SK-N-SH (cell line): Measurements from ENCODE around the gene RAD21L1. TPM values are rescaled to one million over a fixed set of nuclear protein-coding genes. Genes with fewer than 3 reads are reported as not detected.

Experiments
- CTCF ChIA-PET: fragments of 300-600, 350-600 bp; formaldehyde crosslinking; extraction: SDS; loops from one replicate; lab custom pipeline; 2021; lab: Yijun Ruan, JAX
- POLR2A ChIA-PET: fragments of 350-600 bp; sonication (Branson Sonifier 250); formaldehyde crosslinking; extraction: SDS; loops from one replicate; lab custom pipeline; 2020; ENCODE audit warnings: antibody characterized with exemption, inconsistent platforms; lab: Yijun Ruan, JAX
- DNase-seq: peaks from one replicate; pipeline ENCODE4 v3.0.0; 2012
- H2AFZ ChIP-seq: fragments of 200-600 bp; sonication (generic); 2 replicates; pipeline ENCODE4 v1.8.1; 2016; ENCODE audit warnings: antibody characterized with exemption, mild to moderate bottlenecking, low read depth
- H3F3A ChIP-seq: fragments of 200-600 bp; sonication (generic); replicated peaks from 2 replicates; pipeline ENCODE3; 2016; ENCODE audit warnings: antibody characterized with exemption, mild to moderate bottlenecking; ENCODE audit not compliant: insufficient read depth
- H3K27ac ChIP-seq, 2 experiments: fragments of 200-500 bp in 1 of 2; fragments of 200-600 bp in 1 of 2; sonication (Bioruptor generic) in 1 of 2; sonication (generic), shearing (Covaris generic) in 1 of 2; 2 replicates each; pipeline versions ENCODE4 v1.5.1 to v1.6.1; 2014 to 2016; ENCODE audit warnings: low read depth in 2 of 2, inconsistent platforms in 1 of 2, low read length in 1 of 2, mild to moderate bottlenecking in 1 of 2, mixed read lengths in 1 of 2
- H3K27me3 ChIP-seq: fragments of 200-600 bp; sonication (generic), shearing (Covaris generic); 2 replicates; pipeline ENCODE4 v1.6.1; 2016; ENCODE audit warnings: mixed run types; ENCODE audit not compliant: insufficient read depth
- H3K36me3 ChIP-seq, 2 experiments: fragments of 200-500 bp in 1 of 2; fragments of 200-600 bp in 1 of 2; sonication (Bioruptor generic) in 1 of 2; sonication (generic) in 1 of 2; replicated peaks in 1 of 2; 2 replicates each; pipeline versions ENCODE3 to v1.5.1; 2014 to 2016; ENCODE audit warnings: low read length in 1 of 2, mild to moderate bottlenecking in 1 of 2; ENCODE audit not compliant: insufficient read depth in 2 of 2, control insufficient read depth in 1 of 2
- H3K4me1 ChIP-seq, 2 experiments: fragments of 200-500 bp in 1 of 2; fragments of 200-600 bp in 1 of 2; sonication (Bioruptor generic) in 1 of 2; sonication (generic), shearing (Covaris generic) in 1 of 2; 2 replicates each; pipeline versions ENCODE4 v1.5.1 to v1.6.1; 2014 to 2016; ENCODE audit warnings: low read depth in 1 of 2, low read length in 1 of 2, mixed run types in 1 of 2; ENCODE audit not compliant: insufficient read depth in 2 of 2, control insufficient read depth in 1 of 2
- H3K4me2 ChIP-seq: fragments of 200-600 bp; sonication (generic), shearing (Covaris generic); 2 replicates; pipeline ENCODE4 v1.6.1; 2017; ENCODE audit warnings: mixed run types
- H3K4me3 ChIP-seq, 2 experiments: fragments of 200-500 bp in 1 of 2; fragments of 200-600 bp in 1 of 2; sonication (Bioruptor generic) in 1 of 2; sonication (generic), shearing (Covaris generic) in 1 of 2; 2 replicates each; pipeline versions ENCODE4 v1.5.1 to v1.8.1; 2014 to 2016; ENCODE audit warnings: low read depth in 2 of 2, inconsistent platforms in 1 of 2, low read length in 1 of 2, mild to moderate bottlenecking in 1 of 2, mixed read lengths in 1 of 2, moderate library complexity in 1 of 2
- H3K79me2 ChIP-seq: fragments of 200-600 bp; sonication (generic); 2 replicates; pipeline ENCODE4 v1.8.1; 2017; ENCODE audit warnings: mild to moderate bottlenecking; ENCODE audit not compliant: insufficient read depth
- H3K9ac ChIP-seq: fragments of 200-600 bp; sonication (generic); 2 replicates; pipeline ENCODE4 v1.6.1; 2017; ENCODE audit warnings: mixed run types
- H3K9me2 ChIP-seq: fragments of 200-600 bp; sonication (generic); 2 replicates; pipeline ENCODE4 v1.6.1; 2017; ENCODE audit warnings: mixed run types
- H3K9me3 ChIP-seq: fragments of 200-600 bp; sonication (generic); 2 replicates; pipeline ENCODE4 v1.6.1; 2017; ENCODE audit warnings: mixed run types, mild to moderate bottlenecking, moderate library complexity
- H4K20me1 ChIP-seq: fragments of 200-600 bp; sonication (generic); 2 replicates; pipeline ENCODE4 v1.6.1; 2017; ENCODE audit warnings: mild to moderate bottlenecking, mixed run types; ENCODE audit not compliant: insufficient read depth
- CHD2 ChIP-seq: fragments of 150-350 bp; IDR thresholded peaks from 2 replicates; pipeline ENCODE4 v1.6.1; 2018; ENCODE audit warnings: low read length; ENCODE audit not compliant: partially characterized antibody
- ELF1 ChIP-seq: IDR thresholded peaks from 2 replicates; pipeline ENCODE4 v1.4.0; 2012
- EP300 ChIP-seq, 2 experiments: IDR thresholded peaks; 2 replicates each; pipeline versions ENCODE4 v1.4.0 to v1.6.1; 2012; ENCODE audit warnings: borderline replicate concordance in 1 of 2, low read depth in 1 of 2, low read length in 1 of 2
- EZH2phosphoT487 ChIP-seq: fragments of 200-600 bp; sonication (generic); IDR thresholded peaks from 2 replicates; pipeline ENCODE4 v1.6.1; 2017; ENCODE audit warnings: low read depth, mixed run types, mild to moderate bottlenecking, antibody characterized with exemption, moderate library complexity, borderline replicate concordance
- FOSL2 ChIP-seq: IDR thresholded peaks from 2 replicates; pipeline ENCODE4 v1.4.0; 2012; ENCODE audit warnings: low read depth, mild to moderate bottlenecking, moderate library complexity, borderline replicate concordance
- FOXJ3 ChIP-seq: sonication (generic); formaldehyde crosslinking; IDR thresholded peaks from 2 replicates; pipeline ENCODE4 v1.5.1; 2020; ENCODE audit warnings: mild to moderate bottlenecking, missing genetic modification reagents
- FOXM1 ChIP-seq: IDR thresholded peaks from 2 replicates; pipeline ENCODE4 v1.4.0; 2012; ENCODE audit warnings: low read depth, mild to moderate bottlenecking
- GABPA ChIP-seq: IDR thresholded peaks from 2 replicates; pipeline ENCODE4 v1.4.0; 2012; ENCODE audit warnings: low read depth, mild to moderate bottlenecking
- GATA2 ChIP-seq: sonication (generic); formaldehyde crosslinking; IDR thresholded peaks from 2 replicates; pipeline ENCODE4 v1.5.0; 2020; ENCODE audit warnings: mild to moderate bottlenecking, missing genetic modification reagents
- JUND ChIP-seq: IDR thresholded peaks from 2 replicates; pipeline ENCODE4 v1.4.0; 2012
- MXI1 ChIP-seq: IDR thresholded peaks from 2 replicates; pipeline ENCODE4 v1.6.1; 2012; ENCODE audit warnings: mild to moderate bottlenecking, low read depth, low read length, improper control_type of control experiment
- NFIC ChIP-seq: IDR thresholded peaks from 2 replicates; pipeline ENCODE4 v1.4.0; 2012; ENCODE audit warnings: borderline replicate concordance
- NRF1 ChIP-seq: IDR thresholded peaks from 2 replicates; pipeline ENCODE4 v1.6.1; 2012; ENCODE audit warnings: low read depth, mild to moderate bottlenecking, low read length
- POLR2AphosphoS5 ChIP-seq: IDR thresholded peaks from 2 replicates; pipeline ENCODE4 v1.6.1; 2012; ENCODE audit warnings: low read depth, low read length
- RAD21 ChIP-seq: IDR thresholded peaks from 2 replicates; pipeline ENCODE4 v1.6.1; 2012; ENCODE audit warnings: mild to moderate bottlenecking, low read length
- RFX5 ChIP-seq: IDR thresholded peaks from 2 replicates; pipeline ENCODE4 v1.6.1; 2012; ENCODE audit warnings: mild to moderate bottlenecking, improper control_type of control experiment, low read length
- RXRA ChIP-seq: IDR thresholded peaks from 2 replicates; pipeline ENCODE4 v1.4.0; 2012; ENCODE audit warnings: low read depth, mild to moderate bottlenecking, borderline replicate concordance
- SIN3A ChIP-seq: IDR thresholded peaks from 2 replicates; pipeline ENCODE4 v1.6.1; 2012; ENCODE audit warnings: low read depth, mild to moderate bottlenecking, low read length, moderate library complexity, borderline replicate concordance
- SMC3 ChIP-seq: IDR thresholded peaks from 2 replicates; pipeline ENCODE4 v1.6.1; 2012; ENCODE audit warnings: low read depth, low read length, improper control_type of control experiment
- TAF1 ChIP-seq: IDR thresholded peaks from 2 replicates; pipeline ENCODE4 v1.6.1; 2012; ENCODE audit warnings: low read depth, mild to moderate bottlenecking, low read length, moderate library complexity, borderline replicate concordance
- TCF12 ChIP-seq: IDR thresholded peaks from 2 replicates; pipeline ENCODE4 v1.4.0; 2012
- TEAD4 ChIP-seq: IDR thresholded peaks from 2 replicates; pipeline ENCODE4 v1.4.0; 2012; ENCODE audit warnings: mild to moderate bottlenecking, borderline replicate concordance; ENCODE audit not compliant: insufficient read depth
- YY1 ChIP-seq: IDR thresholded peaks from 2 replicates; pipeline ENCODE4 v1.4.0; 2012; ENCODE audit warnings: low read depth, mild to moderate bottlenecking
- WGBS: methylation state at CpG from one replicate; pipeline ENCODE4 v1.1.6; 2017; ENCODE audit warnings: low lambda C conversion rate; 5-methylcytosine and 5-hydroxymethylcytosine counted together
- polyA plus RNA-seq, 3 experiments: library from polyadenylated mRNA; depleted of rRNA; stranded (reverse); fragments of >200 nt; gene quantifications; 2 replicates each; pipeline ENCODE4 v1.2.3, GENCODE V29; 2012
- TF ChIP-seq, protein P1 (sequence below): fragments of 200-600 bp; sonication (generic); IDR thresholded peaks from 2 replicates; pipeline ENCODE4 v1.6.1; 2017; ENCODE audit warnings: antibody characterized with exemption, mild to moderate bottlenecking, moderate library complexity
- TF ChIP-seq, protein P2 (sequence below): IDR thresholded peaks from 2 replicates; pipeline ENCODE4 v1.6.1; 2012; ENCODE audit warnings: mild to moderate bottlenecking, low read depth, low read length, moderate library complexity
- TF ChIP-seq, protein P3 (sequence below): IDR thresholded peaks from 2 replicates; pipeline ENCODE4 v1.4.0; 2012; ENCODE audit warnings: low read depth
- TF ChIP-seq, protein P4 (sequence below): IDR thresholded peaks from 2 replicates; pipeline ENCODE4 v1.4.0; 2012; ENCODE audit warnings: low read depth, borderline replicate concordance

Gene RAD21L1
- polyA plus RNA-seq, 1 of the 3 experiments (the other 2 are of a cell fraction): 0.03 TPM

DNA sequence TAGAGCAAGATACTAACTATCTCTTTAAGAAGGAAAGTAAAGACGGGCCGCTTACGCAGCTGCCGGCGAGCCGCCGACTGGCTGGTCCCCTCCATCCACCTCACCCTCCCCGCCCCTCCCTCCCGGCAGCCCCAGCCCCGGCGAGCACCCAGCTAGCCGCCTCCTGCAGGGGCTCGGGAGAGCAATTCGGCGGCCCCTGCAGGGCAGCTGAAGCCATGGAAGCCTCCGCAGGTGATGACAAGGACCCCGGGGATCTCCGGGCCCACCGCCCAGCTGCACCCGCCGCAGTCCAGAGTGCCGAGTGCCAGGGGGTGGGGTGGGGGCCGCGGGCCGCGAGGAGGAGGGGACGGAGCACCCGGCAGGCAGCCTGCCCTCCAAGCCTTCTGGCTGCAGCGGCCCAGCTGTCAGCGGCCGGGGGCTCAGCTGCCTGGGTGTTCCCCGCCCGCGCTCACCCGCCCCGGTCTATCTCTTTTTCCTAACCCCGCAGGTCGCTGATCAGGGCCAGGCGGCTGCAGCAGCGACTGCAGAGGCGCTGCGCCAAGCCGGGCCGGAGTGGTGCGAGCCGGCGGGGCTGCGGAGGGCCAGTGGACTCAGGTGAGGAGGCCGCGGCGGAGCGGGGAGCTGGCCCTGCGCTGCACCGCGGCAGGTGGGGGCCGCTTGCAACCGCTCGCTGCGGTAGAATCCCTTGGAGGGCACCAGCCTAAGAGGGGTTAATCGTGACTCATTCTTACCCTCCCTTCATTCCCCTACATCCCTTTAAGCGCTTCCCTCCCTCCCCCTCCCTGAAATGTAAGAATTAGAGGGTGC lies 40.5 kb downstream of the RAD21L1 start, which contains the start of gene SNPH:
Gene SNPH (plus strand): TSS at position 128 of the 807 bp plus-strand sequence. CDS start 29,946 bp downstream, outside the sequence.
- Histone ChIP-seq H3K27ac (peak within 1 kb of the TSS; percentile 47 to 62; a peak in 2 of 4 replicates), H3K9me2 (no peaks in the 10 kb centered on the region), H3K79me2 (no peaks in the 10 kb centered on the region; the same call in 1 of the 2 replicates), H3F3A (peaks cover 3% of the 10 kb centered on the region), H3K9me3 (0 out of 2 replicates have a peak, but pooled peaks cover 5% of the 10 kb centered on the region), H3K9ac (peak within 1 kb of the TSS; percentile 57), H3K4me2 (peak within 1 kb of the TSS; percentile 95), H3K4me3 (peak within 1 kb of the TSS; percentile 81 to 84), H2AFZ (peak within 1 kb of the TSS; percentile 85), H4K20me1 (no peaks in the 10 kb centered on the region), H3K27me3 (no peaks in the 10 kb centered on the region), H3K4me1 (peaks cover 4 to 15% of the 10 kb centered on the region in 2 experiments; a peak in 2 of 4 replicates), H3K36me3 (peaks cover 0 to 4% of the 10 kb centered on the region in 2 experiments)
- POLR2A ChIA-PET: no interaction called here
- CTCF ChIA-PET: interaction anchor here (0.6 to 1.8 kb wide), 11 partner anchors 8 to 511 kb away, joined by 3 to 7 read pairs (median 3); no protein-coding TSS in a partner anchor
- WGBS: 2% methylated on average over 18 of the region's 61 CpGs
- DNase-seq: peak; percentile 85
- TF ChIP-seq POLR2AphosphoS5 (peak; percentile 50; the same call in 1 of the 2 replicates), FOXJ3 (CRISPR knock-in tag) (no peak), NRF1 (peak; percentile 46; the same call in 1 of the 2 replicates), ELF1 (no peak), NFIC (no peak), FOXM1 (no peak), EP300 (IDR thresholded peaks at IDR 0.05; ENCODE audit: borderline replicate concordance in 1 of 2, low read depth in 1 of 2, low read length in 1 of 2) (no peak), SIN3A (peak; percentile 48; the same call in 1 of the 2 replicates), TAF1 (no peak), GABPA (no peak), SMC3 (no peak), YY1 (no peak), EZH2phosphoT487 (no peak), JUND (peak; percentile 55), RAD21 (0 out of 2 replicates have a peak, but pooled peaks have one; percentile 13), FOSL2 (peak; percentile 73; the same call in 1 of the 2 replicates), CHD2 (peak; percentile 14), GATA2 (CRISPR knock-in tag) (no peak), RXRA (no peak), MXI1 (no peak), TEAD4 (no peak), RFX5 (no peak), TCF12 (no peak)
- TF ChIP-seq, protein P1, sequence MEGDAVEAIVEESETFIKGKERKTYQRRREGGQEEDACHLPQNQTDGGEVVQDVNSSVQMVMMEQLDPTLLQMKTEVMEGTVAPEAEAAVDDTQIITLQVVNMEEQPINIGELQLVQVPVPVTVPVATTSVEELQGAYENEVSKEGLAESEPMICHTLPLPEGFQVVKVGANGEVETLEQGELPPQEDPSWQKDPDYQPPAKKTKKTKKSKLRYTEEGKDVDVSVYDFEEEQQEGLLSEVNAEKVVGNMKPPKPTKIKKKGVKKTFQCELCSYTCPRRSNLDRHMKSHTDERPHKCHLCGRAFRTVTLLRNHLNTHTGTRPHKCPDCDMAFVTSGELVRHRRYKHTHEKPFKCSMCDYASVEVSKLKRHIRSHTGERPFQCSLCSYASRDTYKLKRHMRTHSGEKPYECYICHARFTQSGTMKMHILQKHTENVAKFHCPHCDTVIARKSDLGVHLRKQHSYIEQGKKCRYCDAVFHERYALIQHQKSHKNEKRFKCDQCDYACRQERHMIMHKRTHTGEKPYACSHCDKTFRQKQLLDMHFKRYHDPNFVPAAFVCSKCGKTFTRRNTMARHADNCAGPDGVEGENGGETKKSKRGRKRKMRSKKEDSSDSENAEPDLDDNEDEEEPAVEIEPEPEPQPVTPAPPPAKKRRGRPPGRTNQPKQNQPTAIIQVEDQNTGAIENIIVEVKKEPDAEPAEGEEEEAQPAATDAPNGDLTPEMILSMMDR: 0 out of 2 replicates have a peak, but pooled peaks have one; percentile 7
- TF ChIP-seq, protein P2, sequence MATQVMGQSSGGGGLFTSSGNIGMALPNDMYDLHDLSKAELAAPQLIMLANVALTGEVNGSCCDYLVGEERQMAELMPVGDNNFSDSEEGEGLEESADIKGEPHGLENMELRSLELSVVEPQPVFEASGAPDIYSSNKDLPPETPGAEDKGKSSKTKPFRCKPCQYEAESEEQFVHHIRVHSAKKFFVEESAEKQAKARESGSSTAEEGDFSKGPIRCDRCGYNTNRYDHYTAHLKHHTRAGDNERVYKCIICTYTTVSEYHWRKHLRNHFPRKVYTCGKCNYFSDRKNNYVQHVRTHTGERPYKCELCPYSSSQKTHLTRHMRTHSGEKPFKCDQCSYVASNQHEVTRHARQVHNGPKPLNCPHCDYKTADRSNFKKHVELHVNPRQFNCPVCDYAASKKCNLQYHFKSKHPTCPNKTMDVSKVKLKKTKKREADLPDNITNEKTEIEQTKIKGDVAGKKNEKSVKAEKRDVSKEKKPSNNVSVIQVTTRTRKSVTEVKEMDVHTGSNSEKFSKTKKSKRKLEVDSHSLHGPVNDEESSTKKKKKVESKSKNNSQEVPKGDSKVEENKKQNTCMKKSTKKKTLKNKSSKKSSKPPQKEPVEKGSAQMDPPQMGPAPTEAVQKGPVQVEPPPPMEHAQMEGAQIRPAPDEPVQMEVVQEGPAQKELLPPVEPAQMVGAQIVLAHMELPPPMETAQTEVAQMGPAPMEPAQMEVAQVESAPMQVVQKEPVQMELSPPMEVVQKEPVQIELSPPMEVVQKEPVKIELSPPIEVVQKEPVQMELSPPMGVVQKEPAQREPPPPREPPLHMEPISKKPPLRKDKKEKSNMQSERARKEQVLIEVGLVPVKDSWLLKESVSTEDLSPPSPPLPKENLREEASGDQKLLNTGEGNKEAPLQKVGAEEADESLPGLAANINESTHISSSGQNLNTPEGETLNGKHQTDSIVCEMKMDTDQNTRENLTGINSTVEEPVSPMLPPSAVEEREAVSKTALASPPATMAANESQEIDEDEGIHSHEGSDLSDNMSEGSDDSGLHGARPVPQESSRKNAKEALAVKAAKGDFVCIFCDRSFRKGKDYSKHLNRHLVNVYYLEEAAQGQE: no peak
- TF ChIP-seq, protein P3, sequence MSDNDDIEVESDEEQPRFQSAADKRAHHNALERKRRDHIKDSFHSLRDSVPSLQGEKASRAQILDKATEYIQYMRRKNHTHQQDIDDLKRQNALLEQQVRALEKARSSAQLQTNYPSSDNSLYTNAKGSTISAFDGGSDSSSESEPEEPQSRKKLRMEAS: peak; percentile 7; the same call in 1 of the 2 replicates
- TF ChIP-seq, protein P4, sequence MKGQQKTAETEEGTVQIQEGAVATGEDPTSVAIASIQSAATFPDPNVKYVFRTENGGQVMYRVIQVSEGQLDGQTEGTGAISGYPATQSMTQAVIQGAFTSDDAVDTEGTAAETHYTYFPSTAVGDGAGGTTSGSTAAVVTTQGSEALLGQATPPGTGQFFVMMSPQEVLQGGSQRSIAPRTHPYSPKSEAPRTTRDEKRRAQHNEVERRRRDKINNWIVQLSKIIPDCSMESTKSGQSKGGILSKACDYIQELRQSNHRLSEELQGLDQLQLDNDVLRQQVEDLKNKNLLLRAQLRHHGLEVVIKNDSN: no peak
